Mesenchymal stem cell (in vitro differentiated cells and primary cell): Measurements from ENCODE around the gene PRCD.
A peak's percentile ranks its signal among the peaks of the same experiment; 100 is the strongest.

Source experiments
- DNase-seq: peaks from one replicate; pipeline ENCODE4 v3.0.0-alpha.2; 2013
- H2AFZ ChIP-seq: one replicate; pipeline ENCODE4 v1.6.1; 2013; ENCODE audit warnings: low read depth, mild to moderate bottlenecking, control low read depth, inconsistent platforms, low read length, moderate library complexity
- H2AK5ac ChIP-seq: 2 replicates; pipeline ENCODE4 v1.6.1; 2013; ENCODE audit warnings: low read length, moderate library complexity, mild to moderate bottlenecking, inconsistent platforms; ENCODE audit not compliant: severe bottlenecking
- H2BK120ac ChIP-seq: one replicate; pipeline ENCODE4 v1.6.1; 2013; ENCODE audit warnings: low read depth, mild to moderate bottlenecking, inconsistent platforms, low read length, moderate library complexity
- H2BK12ac ChIP-seq, 2 experiments: one replicate each; pipeline ENCODE4 v1.6.1; 2013; ENCODE audit warnings: inconsistent platforms in 2 of 2, low read length in 2 of 2, mild to moderate bottlenecking in 2 of 2, moderate library complexity in 2 of 2, control low read depth in 1 of 2
- H2BK15ac ChIP-seq: one replicate; pipeline ENCODE4 v1.6.1; 2013; ENCODE audit warnings: mild to moderate bottlenecking, low read depth, inconsistent platforms; ENCODE audit not compliant: poor library complexity, severe bottlenecking
- H2BK5ac ChIP-seq: 2 replicates; pipeline ENCODE4 v1.6.1; 2013; ENCODE audit warnings: low read depth, mild to moderate bottlenecking, low read length, control low read depth, inconsistent platforms; ENCODE audit not compliant: poor library complexity, severe bottlenecking
- H3K14ac ChIP-seq, 2 experiments: one replicate each; pipeline ENCODE4 v1.6.1; 2013; ENCODE audit warnings: inconsistent platforms in 2 of 2, low read length in 2 of 2, control low read depth in 1 of 2, mild to moderate bottlenecking in 1 of 2, moderate library complexity in 1 of 2
- H3K18ac ChIP-seq, 2 experiments: one replicate each; pipeline ENCODE4 v1.6.1; 2013; ENCODE audit warnings: inconsistent platforms in 2 of 2, low read length in 2 of 2, control low read depth in 1 of 2, low read depth in 1 of 2, mild to moderate bottlenecking in 1 of 2
- H3K23ac ChIP-seq, 2 experiments: one replicate each; pipeline ENCODE4 v1.6.1; 2013; ENCODE audit warnings: inconsistent platforms in 2 of 2, low read length in 2 of 2, mild to moderate bottlenecking in 2 of 2, moderate library complexity in 2 of 2, control low read depth in 1 of 2
- H3K27ac ChIP-seq: 2 replicates; pipeline ENCODE4 v1.5.1; 2013; ENCODE audit warnings: mild to moderate bottlenecking, moderate library complexity, low read length, control low read depth, inconsistent platforms; ENCODE audit not compliant: poor library complexity, severe bottlenecking
- H3K27me3 ChIP-seq, 2 experiments: 2 replicates each; pipeline versions ENCODE4 v1.6.1 to v1.7.0; 2013; ENCODE audit warnings: low read length in 2 of 2, mild to moderate bottlenecking in 2 of 2, moderate library complexity in 2 of 2, control low read depth in 1 of 2, inconsistent platforms in 1 of 2; ENCODE audit not compliant: control insufficient read depth in 1 of 2, insufficient read depth in 1 of 2
- H3K36me3 ChIP-seq, 2 experiments: 2 replicates each; pipeline versions ENCODE4 v1.6.1 to v1.7.0; 2013; ENCODE audit warnings: low read length in 2 of 2, control low read depth in 1 of 2, inconsistent platforms in 1 of 2, low read depth in 1 of 2, mild to moderate bottlenecking in 1 of 2; ENCODE audit not compliant: insufficient read depth in 2 of 2, control insufficient read depth in 1 of 2
- H3K4ac ChIP-seq, 2 experiments: one replicate each; pipeline ENCODE4 v1.6.1; 2013; ENCODE audit warnings: inconsistent platforms in 2 of 2, low read length in 2 of 2, mild to moderate bottlenecking in 2 of 2, moderate library complexity in 2 of 2, control low read depth in 1 of 2, low read depth in 1 of 2
- H3K4me1 ChIP-seq: 2 replicates; pipeline ENCODE4 v1.6.1; 2013; ENCODE audit warnings: low read depth, low read length, control low read depth; ENCODE audit not compliant: control insufficient read depth, insufficient read depth
- H3K4me2 ChIP-seq: 2 replicates; pipeline ENCODE4 v1.6.1; 2013; ENCODE audit warnings: low read length, mild to moderate bottlenecking, inconsistent platforms; ENCODE audit not compliant: poor library complexity, severe bottlenecking
- H3K4me3 ChIP-seq, 2 experiments: 2 replicates each; pipeline versions ENCODE4 v1.5.1 to v1.7.0; 2013; ENCODE audit warnings: low read length in 2 of 2, mild to moderate bottlenecking in 2 of 2, control low read depth in 1 of 2, low read depth in 1 of 2; ENCODE audit not compliant: insufficient read depth in 1 of 2
- H3K79me1 ChIP-seq: replicated peaks from 2 replicates; pipeline ENCODE4 v1.6.1; 2013; ENCODE audit warnings: mild to moderate bottlenecking, control low read depth, low read length, inconsistent platforms; ENCODE audit not compliant: poor library complexity, severe bottlenecking
- H3K9ac ChIP-seq: 2 replicates; pipeline ENCODE4 v1.7.0; 2013; ENCODE audit warnings: mild to moderate bottlenecking, low read length, moderate library complexity
- H3K9me3 ChIP-seq: 2 replicates; pipeline ENCODE4 v1.7.0; 2013; ENCODE audit warnings: mild to moderate bottlenecking, low read length; ENCODE audit not compliant: control insufficient read depth
- H4K8ac ChIP-seq: one replicate; pipeline ENCODE4 v1.6.1; 2013; ENCODE audit warnings: inconsistent platforms, mild to moderate bottlenecking, low read length, moderate library complexity
- H4K91ac ChIP-seq: one replicate; pipeline ENCODE4 v1.6.1; 2013; ENCODE audit warnings: mild to moderate bottlenecking, low read length, inconsistent platforms
- WGBS: methylation state at CpG from one replicate; pipeline ENCODE4 v1.1.7; 2013; ENCODE audit warnings: mixed read lengths; 5-methylcytosine and 5-hydroxymethylcytosine counted together

PRCD gene

GRCh38 chr17:76541739-76542454, 2.1 kb downstream of the PRCD start:
- Histone ChIP-seq H3K4ac (peak overlapping the region; percentile 42 to 68), H3K4me1 (peaks cover 55% of the 10 kb centered on the region), H3K4me2 (no peak overlapping the region), H3K23ac (no peak overlapping the region), H2BK15ac (peak overlapping the region; percentile 34), H3K9me3 (no peaks in the 10 kb centered on the region), H3K14ac (no peak overlapping the region), H3K79me1 (no peaks in the 10 kb centered on the region), H2BK5ac (no peak overlapping the region), H3K18ac (no peak overlapping the region), H2AFZ (no peak overlapping the region), H3K27me3 (peaks cover 0 to 6% of the 10 kb centered on the region in 2 experiments), H4K91ac (peak overlapping the region; percentile 93), H3K36me3 (peaks cover 2 to 6% of the 10 kb centered on the region in 2 experiments), H2BK120ac (peak overlapping the region; percentile 68), H4K8ac (no peak overlapping the region), H3K9ac (no peak overlapping the region), H2AK5ac (peak overlapping the region; percentile 86), H2BK12ac (peak overlapping the region; percentile 63 to 99), H3K27ac (no peak overlapping the region), H3K4me3 (no peak overlapping the region)
- 96% methylated on average over 10 of the region's 10 CpGs for WGBS
- no peak for DNase-seq

GRCh38 chr17:76542566-76542971, 2.7 kb downstream of the PRCD start:
- H3K4ac ChIP-seq: peak overlapping the region; percentile 42 to 68
- peak overlapping the region; percentile 14 for H2AK5ac ChIP-seq
- peak overlapping the region in 1 of 2 experiments; percentile 12 for H3K14ac ChIP-seq
- H3K4me2 ChIP-seq: no peak overlapping the region
- peak overlapping the region; percentile 52 for H4K8ac ChIP-seq
- H2BK5ac ChIP-seq: no peak overlapping the region
- H2BK12ac ChIP-seq: peak overlapping the region; percentile 96 to 99
- DNase-seq: no peak
- no peak overlapping the region for H2AFZ ChIP-seq
- H3K4me3 ChIP-seq: no peak overlapping the region
- WGBS: 89% methylated on average over 10 of the region's 10 CpGs
- peak overlapping the region; percentile 93 for H4K91ac ChIP-seq
- no peaks in the 10 kb centered on the region for H3K9me3 ChIP-seq
- H3K9ac ChIP-seq: no peak overlapping the region
- peak overlapping the region; percentile 1 to 59 for H3K18ac ChIP-seq
- peaks cover 0 to 6% of the 10 kb centered on the region in 2 experiments for H3K27me3 ChIP-seq
- H3K27ac ChIP-seq: no peak overlapping the region
- H3K4me1 ChIP-seq: peaks cover 54% of the 10 kb centered on the region
- H3K23ac ChIP-seq: no peak overlapping the region
- H2BK120ac ChIP-seq: no peak overlapping the region
- H3K36me3 ChIP-seq: peaks cover 2 to 6% of the 10 kb centered on the region in 2 experiments
- H3K79me1 ChIP-seq: no peaks in the 10 kb centered on the region
- H2BK15ac ChIP-seq: peak overlapping the region; percentile 84

GRCh38 chr17:76542984-76543383, 3.1 kb downstream of the PRCD start:
- H3K79me1 ChIP-seq: no peaks in the 10 kb centered on the region
- DNase-seq: no peak
- peak overlapping the region; percentile 74 for H4K91ac ChIP-seq
- no peak overlapping the region for H3K23ac ChIP-seq
- H2BK12ac ChIP-seq: peak overlapping the region; percentile 29 to 99
- no peak overlapping the region for H3K4me2 ChIP-seq
- H2BK15ac ChIP-seq: peak overlapping the region; percentile 66
- peak overlapping the region in 1 of 2 experiments; percentile 1 for H3K18ac ChIP-seq
- no peak overlapping the region for H2BK5ac ChIP-seq
- H3K14ac ChIP-seq: peak overlapping the region in 1 of 2 experiments; percentile 15
- H2BK120ac ChIP-seq: no peak overlapping the region
- H2AK5ac ChIP-seq: no peak overlapping the region
- WGBS: 73% methylated on average over 8 of the region's 8 CpGs
- no peak overlapping the region for H3K9ac ChIP-seq
- H3K27ac ChIP-seq: no peak overlapping the region
- H4K8ac ChIP-seq: peak overlapping the region; percentile 16
- H3K36me3 ChIP-seq: peaks cover 2 to 6% of the 10 kb centered on the region in 2 experiments
- H3K27me3 ChIP-seq: peaks cover 0 to 6% of the 10 kb centered on the region in 2 experiments
- H2AFZ ChIP-seq: no peak overlapping the region
- peak overlapping the region; percentile 42 to 68 for H3K4ac ChIP-seq
- H3K9me3 ChIP-seq: no peaks in the 10 kb centered on the region
- H3K4me3 ChIP-seq: no peak overlapping the region
- H3K4me1 ChIP-seq: peaks cover 53% of the 10 kb centered on the region

GRCh38 chr17:76543482-76543825, 3.6 kb downstream of the PRCD start:
- Histone ChIP-seq H2BK120ac (no peak overlapping the region), H3K27me3 (peaks cover 0 to 6% of the 10 kb centered on the region in 2 experiments), H2BK12ac (peak overlapping the region; percentile 39 to 73), H3K79me1 (no peaks in the 10 kb centered on the region), H2AFZ (no peak overlapping the region), H2AK5ac (no peak overlapping the region), H3K27ac (no peak overlapping the region), H3K14ac (peak overlapping the region in 1 of 2 experiments; percentile 46), H2BK15ac (peak overlapping the region; percentile 61), H3K23ac (no peak overlapping the region), H3K18ac (peak overlapping the region; percentile 35 to 71), H3K4me2 (no peak overlapping the region), H3K36me3 (peaks cover 2 to 6% of the 10 kb centered on the region in 2 experiments), H4K91ac (peak overlapping the region; percentile 91), H3K4ac (peak overlapping the region in 1 of 2 experiments; percentile 57), H2BK5ac (no peak overlapping the region), H4K8ac (peak overlapping the region; percentile 75), H3K9me3 (no peaks in the 10 kb centered on the region), H3K9ac (no peak overlapping the region), H3K4me1 (peaks cover 48% of the 10 kb centered on the region), H3K4me3 (no peak overlapping the region)
- 48% methylated on average over 6 of the region's 6 CpGs for WGBS
- DNase-seq: no peak
